Neural progenitor cell (in vitro differentiated cells): ENCODE results near the gene PRKRIP1. TPM values are rescaled to one million over a fixed set of nuclear protein-coding genes. Genes with fewer than 3 reads are reported as not detected.
A peak's percentile ranks its signal among the peaks of the same experiment; 100 is the strongest.
"Not testable (repeated sequence)": the region's sequence is repeated elsewhere in the genome, so short reads cannot be mapped to it uniquely, and the experiment has no call there.

Source experiments
- DNase-seq: peaks from one replicate; pipeline ENCODE4 v3.0.0-alpha.2; 2016; ENCODE audit warnings: low spot score
- H2AFZ ChIP-seq: fragments of 200-600 bp; sonication (generic); replicated peaks from 2 replicates; pipeline ENCODE4 v1.6.1; 2016; ENCODE audit warnings: antibody characterized with exemption
- H3F3A ChIP-seq: fragments of 200-600 bp; sonication (generic); 2 replicates; pipeline ENCODE4 v1.6.1; 2016; ENCODE audit warnings: antibody characterized with exemption, low read depth
- H3K27ac ChIP-seq: fragments of 200-600 bp; sonication (generic); 2 replicates; pipeline ENCODE4 v1.5.1; 2016; ENCODE audit warnings: mild to moderate bottlenecking
- H3K27me3 ChIP-seq: fragments of 200-600 bp; sonication (generic); 2 replicates; pipeline ENCODE4 v1.6.1; 2016; ENCODE audit warnings: mild to moderate bottlenecking, moderate library complexity
- H3K36me3 ChIP-seq: fragments of 200-600 bp; sonication (generic); 2 replicates; pipeline ENCODE4 v1.5.1; 2016
- H3K4me1 ChIP-seq: fragments of 200-600 bp; sonication (generic); 2 replicates; pipeline ENCODE4 v1.6.1; 2016; ENCODE audit warnings: mixed run types
- H3K4me2 ChIP-seq: fragments of 200-600 bp; sonication (generic); 2 replicates; pipeline ENCODE4 v1.6.1; 2016
- H3K4me3 ChIP-seq: fragments of 200-600 bp; sonication (generic); 2 replicates; pipeline ENCODE4 v1.5.1; 2016
- H3K79me2 ChIP-seq: fragments of 200-600 bp; sonication (generic); 2 replicates; pipeline ENCODE4 v1.6.1; 2016; ENCODE audit warnings: low read depth
- H3K9ac ChIP-seq: fragments of 200-600 bp; sonication (generic); 2 replicates; pipeline ENCODE4 v1.6.1; 2016
- H3K9me3 ChIP-seq: fragments of 200-600 bp; sonication (generic); 2 replicates; pipeline ENCODE4 v1.5.1; 2016; ENCODE audit warnings: low read depth
- H4K20me1 ChIP-seq: fragments of 200-600 bp; sonication (generic); 2 replicates; pipeline ENCODE4 v1.6.1; 2016; ENCODE audit warnings: low read depth
- H3K27ac Mint-ChIP-seq: 3 replicates; pipeline ENCODE4 v1.8.0; 2021; ENCODE audit warnings: mixed read lengths
- H3K27me3 Mint-ChIP-seq: 2 replicates; pipeline ENCODE4 v1.8.0; 2022; ENCODE audit warnings: low read depth, mild to moderate bottlenecking, inconsistent platforms, moderate library complexity, mixed read lengths; ENCODE audit not compliant: insufficient read depth
- H3K36me3 Mint-ChIP-seq: 3 replicates; pipeline ENCODE4 v1.8.0; 2021; ENCODE audit warnings: mixed read lengths
- H3K4me1 Mint-ChIP-seq: 3 replicates; pipeline ENCODE4 v1.8.0; 2021; ENCODE audit warnings: mixed read lengths
- H3K4me3 Mint-ChIP-seq: 3 replicates; pipeline ENCODE4 v1.8.0; 2021; ENCODE audit warnings: mild to moderate bottlenecking, moderate library complexity, mixed read lengths
- H3K9me3 Mint-ChIP-seq: 3 replicates; pipeline ENCODE4 v1.8.0; 2020; ENCODE audit warnings: mixed read lengths
- CTCF ChIP-seq: fragments of 200-600 bp; sonication (generic); IDR thresholded peaks from 2 replicates; pipeline ENCODE4 v1.5.1; 2017; ENCODE audit warnings: antibody characterized with exemption, mild to moderate bottlenecking
- EZH2 ChIP-seq: fragments of 200-600 bp; sonication (generic); IDR thresholded peaks from 2 replicates; pipeline ENCODE4 v1.6.1; 2017; ENCODE audit warnings: antibody characterized with exemption, mild to moderate bottlenecking, moderate library complexity
- EZH2phosphoT487 ChIP-seq: fragments of 200-600 bp; sonication (generic); IDR thresholded peaks from 2 replicates; pipeline ENCODE4 v1.6.1; 2017; ENCODE audit warnings: antibody characterized with exemption
- total RNA-seq: library from RNA; depleted of rRNA; stranded (reverse); fragments of >200 nt; gene quantifications from 2 replicates; pipeline ENCODE4 v1.2.3, GENCODE V29; 2015; ENCODE audit warnings: low replicate concordance

Gene PRKRIP1
- total RNA-seq, 1 donor from 2014 or later: 29.1 TPM

GRCh38 chr7:102404005-102404861 is 8.1 kb downstream of the PRKRIP1 start:
- Histone ChIP-seq H3F3A (peaks cover 18% of the 10 kb centered on the region), H3K4me3 (no peak overlapping the region), H3K4me2 (no peak overlapping the region), H2AFZ (no peak overlapping the region), H3K27me3 (no peaks in the 10 kb centered on the region), H3K9ac (no peak overlapping the region), H3K36me3 (peaks cover 13% of the 10 kb centered on the region), H3K9me3 (no peaks in the 10 kb centered on the region), H4K20me1 (peaks cover 17% of the 10 kb centered on the region), H3K27ac (no peak overlapping the region), H3K4me1 (no peaks in the 10 kb centered on the region), H3K79me2 (no peaks in the 10 kb centered on the region)
- Mint-ChIP-seq H3K27me3 (peaks cover 3% of the 10 kb centered on the region), H3K4me1 (no peaks in the 10 kb centered on the region), H3K4me3 (no peak overlapping the region), H3K9me3 (peaks cover 4% of the 10 kb centered on the region), H3K36me3 (peaks cover 53% of the 10 kb centered on the region), H3K27ac (no peak overlapping the region)
- peak; percentile 65 for TF ChIP-seq CTCF
- no peak for TF ChIP-seq EZH2
- TF ChIP-seq EZH2phosphoT487: no peak
- DNase-seq: peak; percentile 73

DNA sequence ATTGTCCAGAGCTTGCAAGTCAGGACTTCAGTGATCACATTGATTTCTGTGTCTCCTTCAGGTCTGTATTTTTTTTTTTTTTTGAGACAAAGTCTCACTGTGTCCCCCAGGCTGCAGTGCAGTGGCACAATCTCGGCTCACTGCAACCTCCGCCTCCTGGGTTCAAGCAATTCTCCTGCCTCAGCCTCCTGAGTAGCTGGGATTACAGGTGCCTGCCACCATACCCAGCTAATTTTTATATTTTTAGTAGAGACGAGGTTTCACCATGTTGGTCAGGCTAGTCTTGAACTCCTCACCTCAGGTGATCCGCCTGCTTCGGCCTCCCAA is 8.7 kb downstream of the PRKRIP1 start:
- not testable (repeated sequence) for H3K9ac ChIP-seq, H3K4me1 Mint-ChIP-seq, H3K9me3 ChIP-seq, H3K79me2 ChIP-seq, H3K27me3 Mint-ChIP-seq, H3K27ac ChIP-seq, H3K27ac Mint-ChIP-seq, H3K9me3 Mint-ChIP-seq, H3K4me1 ChIP-seq, H3K27me3 ChIP-seq, H3K4me3 ChIP-seq, H2AFZ ChIP-seq, DNase-seq, H3K4me2 ChIP-seq, H3K4me3 Mint-ChIP-seq
- Histone ChIP-seq H4K20me1 (peaks cover 17% of the 10 kb centered on the region), H3K36me3 (peaks cover 16% of the 10 kb centered on the region), H3F3A (peaks cover 18% of the 10 kb centered on the region)
- H3K36me3 Mint-ChIP-seq: peaks cover 56% of the 10 kb centered on the region

DNA sequence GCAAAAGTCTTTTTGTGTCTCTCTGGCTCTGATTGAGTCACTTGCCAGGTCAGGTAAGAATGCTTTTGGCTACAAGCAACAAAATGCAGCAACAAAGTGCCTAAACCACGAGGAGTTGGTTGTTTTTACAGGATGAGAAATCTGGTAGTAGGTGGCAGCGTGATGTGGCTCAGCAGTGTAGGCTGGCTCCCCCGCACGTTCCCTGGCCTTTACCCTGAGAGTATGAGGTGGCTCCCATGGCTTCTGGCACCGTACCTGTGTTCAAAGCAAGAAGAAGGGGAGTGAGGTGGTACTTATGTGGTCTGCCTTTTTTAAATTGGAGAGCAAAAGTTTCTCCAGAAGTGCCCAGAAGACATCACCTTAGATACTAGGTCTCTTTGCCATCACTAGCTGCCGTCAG is 11.7 kb downstream of the PRKRIP1 start:
- Mint-ChIP-seq H3K4me3 (no peak overlapping the region), H3K4me1 (no peaks in the 10 kb centered on the region), H3K27me3 (peaks cover 9% of the 10 kb centered on the region), H3K36me3 (peaks cover 58% of the 10 kb centered on the region), H3K27ac (no peak overlapping the region), H3K9me3 (peaks cover 14% of the 10 kb centered on the region)
- no peaks in the 10 kb centered on the region for H3K4me1 ChIP-seq
- no peak for DNase-seq
- H4K20me1 ChIP-seq: peaks cover 25% of the 10 kb centered on the region
- no peak overlapping the region for H3K9ac ChIP-seq
- peaks cover 16% of the 10 kb centered on the region for H3F3A ChIP-seq
- H3K36me3 ChIP-seq: peaks cover 12% of the 10 kb centered on the region
- TF ChIP-seq CTCF: no peak
- TF ChIP-seq EZH2phosphoT487: no peak
- no peak for TF ChIP-seq EZH2
- no peak overlapping the region for H2AFZ ChIP-seq
- H3K9me3 ChIP-seq: no peaks in the 10 kb centered on the region
- H3K4me3 ChIP-seq: no peak overlapping the region
- H3K4me2 ChIP-seq: no peak overlapping the region
- peaks cover 5% of the 10 kb centered on the region for H3K79me2 ChIP-seq
- no peaks in the 10 kb centered on the region for H3K27me3 ChIP-seq
- no peak overlapping the region for H3K27ac ChIP-seq

GRCh38 chr7:102408530-102408929 is 12.4 kb downstream of the PRKRIP1 start:
- H3K4me3 ChIP-seq, H3K4me1 Mint-ChIP-seq, DNase-seq, H2AFZ ChIP-seq, H3K27ac Mint-ChIP-seq, H3K4me3 Mint-ChIP-seq, H3K27me3 ChIP-seq, H3K4me1 ChIP-seq, H3K9ac ChIP-seq, H3K27ac ChIP-seq, H3K9me3 ChIP-seq, H3K79me2 ChIP-seq, H3K4me2 ChIP-seq: not testable (repeated sequence)
- Mint-ChIP-seq H3K9me3 (peaks cover 14% of the 10 kb centered on the region), H3K36me3 (peaks cover 58% of the 10 kb centered on the region), H3K27me3 (peaks cover 11% of the 10 kb centered on the region)
- Histone ChIP-seq H3F3A (peaks cover 10% of the 10 kb centered on the region), H3K36me3 (peaks cover 12% of the 10 kb centered on the region), H4K20me1 (peaks cover 22% of the 10 kb centered on the region)
